HepG2 (cell line): ENCODE results near the gene GDAP1L1. TPM values are rescaled to one million over a fixed set of nuclear protein-coding genes. Genes with fewer than 3 reads are reported as not detected.
A peak's percentile ranks its signal among the peaks of the same experiment; 100 is the strongest.

Experiments
- ATF1 ChIP-seq: IDR thresholded peaks from 2 replicates; pipeline ENCODE4 v1.6.1; 2016; ENCODE audit warnings: mild to moderate bottlenecking, control low read depth
- CAMTA2 ChIP-seq: sonication (generic); formaldehyde crosslinking; IDR thresholded peaks from 2 replicates; pipeline ENCODE4 v1.4.0; 2020; ENCODE audit warnings: mild to moderate bottlenecking, missing genetic modification reagents, borderline replicate concordance
- MAFF ChIP-seq: IDR thresholded peaks from 2 replicates; pipeline ENCODE4 v1.6.1; 2011; ENCODE audit warnings: low read depth, low read length, improper control_type of control experiment
- NPAS2 ChIP-seq: sonication (generic); formaldehyde crosslinking; IDR thresholded peaks from 2 replicates; pipeline ENCODE4 v1.8.0; 2022; ENCODE audit warnings: mild to moderate bottlenecking, missing genetic modification reagents, borderline replicate concordance
- PAWR ChIP-seq: sonication (generic); formaldehyde crosslinking; IDR thresholded peaks from 2 replicates; pipeline ENCODE4 v1.4.0; 2020; ENCODE audit warnings: missing genetic modification reagents, mild to moderate bottlenecking, borderline replicate concordance
- POLR2G ChIP-seq: fragments of 200-400 bp; formaldehyde crosslinking; IDR thresholded peaks from 2 replicates; pipeline ENCODE4 v1.6.1; 2018; ENCODE audit warnings: mild to moderate bottlenecking, low read depth, low read length, moderate library complexity
- PTBP1 ChIP-seq: fragments of 200-400 bp; formaldehyde crosslinking; IDR thresholded peaks from 2 replicates; pipeline ENCODE4 v1.6.1; 2018; ENCODE audit warnings: low read length, low read depth; ENCODE audit not compliant: poor library complexity, severe bottlenecking
- RARG ChIP-seq: sonication (generic); formaldehyde crosslinking; IDR thresholded peaks from 2 replicates; pipeline ENCODE4 v1.4.0; 2020; ENCODE audit warnings: low read depth, mild to moderate bottlenecking, missing genetic modification reagents
- RBFOX2 ChIP-seq: fragments of 200-400 bp; formaldehyde crosslinking; IDR thresholded peaks from 2 replicates; pipeline ENCODE4 v1.6.1; 2017; ENCODE audit warnings: low read depth, mild to moderate bottlenecking, low read length
- RCOR2 ChIP-seq: IDR thresholded peaks from 2 replicates; pipeline ENCODE4 v1.6.1; 2016; ENCODE audit warnings: missing biosample characterization, missing genetic modification reagents
- RNF2 ChIP-seq: fragments of 450-650 bp; conservative IDR thresholded peaks from 2 replicates; pipeline ENCODE4 v1.6.1; 2016; ENCODE audit warnings: low read depth
- SAFB2 ChIP-seq: sonication (generic); formaldehyde crosslinking; IDR thresholded peaks from 2 replicates; pipeline ENCODE4 v1.5.1; 2020; ENCODE audit warnings: missing genetic modification reagents, low read depth, mild to moderate bottlenecking, borderline replicate concordance
- SMAD3 ChIP-seq: sonication (generic); formaldehyde crosslinking; IDR thresholded peaks from 2 replicates; pipeline ENCODE4 v1.4.0; 2020; ENCODE audit warnings: missing genetic modification reagents
- SMARCE1 ChIP-seq: fragments of 450-650 bp; IDR thresholded peaks from 2 replicates; pipeline ENCODE4 v1.6.1; 2017; ENCODE audit warnings: borderline replicate concordance
- SNAPC5 ChIP-seq: sonication (generic); formaldehyde crosslinking; IDR thresholded peaks from 2 replicates; pipeline ENCODE4 v1.8.1; 2023; ENCODE audit warnings: mild to moderate bottlenecking, missing genetic modification reagents, borderline replicate concordance
- ZMAT5 ChIP-seq: sonication (generic); formaldehyde crosslinking; IDR thresholded peaks from 2 replicates; pipeline ENCODE4 v1.5.0; 2020; ENCODE audit warnings: mild to moderate bottlenecking, low read depth, missing genetic modification reagents, borderline replicate concordance
- ZNF136 ChIP-seq: sonication (generic); formaldehyde crosslinking; IDR thresholded peaks from 2 replicates; pipeline ENCODE4 v1.8.1; 2022; ENCODE audit warnings: low read depth, mild to moderate bottlenecking, moderate library complexity, missing genetic modification reagents
- ZNF234 ChIP-seq: sonication (generic); formaldehyde crosslinking; conservative IDR thresholded peaks from 2 replicates; pipeline ENCODE4 v1.5.1; 2020; ENCODE audit warnings: mild to moderate bottlenecking, missing genetic modification reagents
- ZNF296 ChIP-seq: sonication (generic); formaldehyde crosslinking; conservative IDR thresholded peaks from 2 replicates; pipeline ENCODE4 v1.5.0; 2020; ENCODE audit warnings: mild to moderate bottlenecking, missing genetic modification reagents
- ZNF407 ChIP-seq: sonication (generic); formaldehyde crosslinking; IDR thresholded peaks from one replicate; pipeline ENCODE4 v1.5.1; 2020; ENCODE audit warnings: mild to moderate bottlenecking, missing genetic modification reagents; ENCODE audit errors: not compliant biosample characterization
- ZNF567 ChIP-seq: sonication (generic); formaldehyde crosslinking; IDR thresholded peaks from 2 replicates; pipeline ENCODE4 v1.8.1; 2023; ENCODE audit warnings: mild to moderate bottlenecking, missing genetic modification reagents, borderline replicate concordance
- ZNF607 ChIP-seq: sonication (generic); formaldehyde crosslinking; IDR thresholded peaks from 2 replicates; pipeline ENCODE4 v1.5.1; 2020; ENCODE audit warnings: missing genetic modification reagents, mild to moderate bottlenecking, borderline replicate concordance
- polyA plus RNA-seq, 8 experiments: library from polyadenylated mRNA; depleted of rRNA in 3 of 8; stranded (reverse) in 7 of 8; unstranded in 1 of 8; fragments of >200 nt; fragmentation: Illumina TruSeq in 4 of 8; extraction: Trizol in 4 of 8; gene quantifications; 2 replicates each; pipeline versions ENCODE4 v1.2.1 to v1.2.3, GENCODE V29; 2011 to 2016; ENCODE audit warnings: low read depth in 4 of 8, missing spikeins in 1 of 8, mixed read lengths in 1 of 8; ENCODE audit not compliant: insufficient read depth in 1 of 8
- total RNA-seq, 5 experiments: library from RNA; depleted of rRNA; stranded (reverse); fragments of >200 nt; fragmentation: Illumina TruSeq; extraction: Trizol; gene quantifications; 2 replicates each; pipeline ENCODE4 v1.2.3, GENCODE V29; 2016; ENCODE audit warnings: low read depth in 1 of 5

GDAP1L1 gene
- total and polyA plus RNA-seq, 2 of the 13 experiments (the other 11 are each of a cell fraction or from before 2014, with no cell fraction given), result 0.04 TPM; not detected in 1

DNA sequence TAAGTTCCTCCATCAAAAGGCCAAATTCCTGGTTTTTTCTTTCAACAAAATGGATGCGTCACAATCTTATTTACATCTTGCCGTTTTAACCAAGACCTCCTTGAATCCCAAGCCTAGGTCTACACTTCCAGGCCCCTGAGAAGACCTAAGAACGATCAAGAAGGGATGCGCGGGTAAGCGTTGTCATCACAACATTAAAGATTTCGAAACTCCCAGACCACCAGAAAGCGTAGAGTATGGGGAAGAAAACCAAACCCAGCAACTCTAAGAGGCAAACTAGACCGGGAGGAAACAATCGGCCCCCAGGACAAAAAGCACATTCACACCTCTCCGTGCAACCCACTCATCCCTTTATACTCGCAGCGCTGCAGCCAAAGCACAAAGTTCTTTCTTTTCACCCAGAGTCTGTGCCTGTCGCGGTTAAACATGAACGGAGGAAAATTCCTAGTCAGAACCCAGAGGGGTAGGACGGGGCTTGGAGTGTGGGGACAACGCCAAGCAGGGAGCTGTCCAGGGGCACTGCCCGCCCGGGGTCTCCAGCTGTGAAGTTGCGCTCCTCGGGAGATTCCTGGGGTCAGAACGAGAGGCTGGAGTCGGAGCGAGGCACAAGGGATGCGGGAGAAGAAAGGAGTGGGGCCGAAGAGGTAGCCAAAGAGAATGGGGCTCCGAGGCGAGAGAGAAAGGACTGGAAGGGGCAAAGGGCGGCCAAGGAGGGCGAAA lies 37.3 kb upstream of the GDAP1L1 start (continued):
- TF ChIP-seq ZNF136 (CRISPR knock-in tag) (no peak), MAFF (no peak), CAMTA2 (no peak), ZNF607 (CRISPR knock-in tag) (no peak), SNAPC5 (CRISPR knock-in tag) (no peak), ATF1 (no peak), ZMAT5 (CRISPR knock-in tag) (no peak), NPAS2 (CRISPR knock-in tag) (no peak), PAWR (CRISPR knock-in tag) (no peak), RBFOX2 (no peak), PTBP1 (no peak), RNF2 (no peak), ZNF234 (CRISPR knock-in tag) (no peak), ZNF407 (no peak), SAFB2 (CRISPR knock-in tag) (no peak), ZNF567 (CRISPR knock-in tag) (peak; percentile 52; the same call in 1 of the 2 replicates), ZNF296 (CRISPR knock-in tag) (no peak), RCOR2 (no peak), SMAD3 (CRISPR knock-in tag) (no peak), POLR2G (no peak), RARG (CRISPR knock-in tag) (no peak), SMARCE1 (no peak)
